Stimulated activated CD4-positive, alpha-beta T cell treated with anti-CD3 and anti-CD28 coated beads, TNF-alpha, amount 100 ng/mL, for 1 hour (primary cell): ENCODE data around the gene GJB1.

Experiments
- DNase-seq, 3 donors: peaks; one replicate each; pipeline ENCODE4 v3.0.0-alpha.2; 2020; ENCODE audit warnings: low read depth in 3 of 3, low spot score in 1 of 3

GJB1 gene

DNA sequence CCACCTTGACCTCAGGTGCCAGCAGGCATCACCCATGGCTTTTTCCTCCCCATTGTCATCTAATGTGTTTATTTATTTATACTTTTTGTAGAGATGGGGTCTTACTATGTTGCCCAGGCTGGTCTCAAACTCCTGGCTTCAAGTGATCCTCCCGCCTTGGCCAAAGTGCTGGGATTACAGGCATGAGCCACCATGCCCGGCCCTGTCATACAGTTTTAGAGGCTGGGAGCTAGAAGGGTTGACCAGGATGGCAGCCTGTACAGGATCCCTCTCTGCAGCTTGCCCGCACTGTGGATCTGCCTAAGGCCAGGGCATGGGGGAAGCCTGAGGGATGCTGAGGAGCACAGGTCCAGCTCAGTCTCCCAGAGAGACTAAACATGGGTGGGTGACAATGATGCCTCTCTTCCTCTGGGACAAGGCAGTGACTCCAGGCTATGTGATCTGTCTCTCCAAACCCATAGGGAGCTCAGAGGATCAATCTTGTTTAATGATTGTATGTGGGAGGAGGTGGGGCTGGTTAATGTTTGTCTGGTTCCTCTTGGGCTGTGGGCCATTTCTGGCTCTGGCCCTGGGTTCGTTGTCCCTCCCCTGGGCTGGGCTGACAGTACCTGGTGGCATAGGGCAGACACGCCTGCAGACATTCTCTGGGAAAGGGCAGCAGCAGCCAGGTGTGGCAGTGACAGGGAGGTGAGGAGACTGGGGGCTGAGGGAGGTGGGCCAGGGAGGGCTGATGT is 8.3 kb upstream of the GJB1 start:
- no peak for DNase-seq

DNA sequence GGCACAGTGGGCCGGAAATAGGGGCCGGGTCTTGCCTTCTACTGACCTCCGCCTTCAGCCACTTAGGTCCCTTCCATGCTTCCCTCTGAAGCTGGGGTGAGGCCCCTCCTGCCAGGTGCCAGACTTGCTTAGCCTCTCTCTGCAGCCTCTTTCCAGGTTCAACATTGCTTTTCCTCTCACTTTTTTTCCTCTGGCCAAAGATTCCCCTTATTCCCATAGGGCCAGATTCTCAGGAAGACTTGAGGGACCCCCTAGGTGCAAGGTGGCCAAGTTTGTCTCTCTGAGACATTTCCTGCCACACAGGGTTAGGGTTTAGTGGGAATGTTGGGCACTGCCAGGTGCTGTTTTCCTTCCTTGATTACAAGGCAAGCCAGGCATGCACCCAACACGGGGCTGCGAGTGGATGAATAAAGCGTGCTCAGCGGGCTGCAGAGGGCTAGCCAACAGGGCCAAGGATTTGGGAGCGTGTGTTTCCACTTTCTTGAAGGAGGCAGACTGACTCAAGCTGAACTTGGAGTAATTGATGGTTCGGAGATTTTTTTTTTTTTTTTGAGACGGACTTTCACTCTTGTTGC is 7.6 kb upstream of the GJB1 start:
- no peak for DNase-seq

DNA sequence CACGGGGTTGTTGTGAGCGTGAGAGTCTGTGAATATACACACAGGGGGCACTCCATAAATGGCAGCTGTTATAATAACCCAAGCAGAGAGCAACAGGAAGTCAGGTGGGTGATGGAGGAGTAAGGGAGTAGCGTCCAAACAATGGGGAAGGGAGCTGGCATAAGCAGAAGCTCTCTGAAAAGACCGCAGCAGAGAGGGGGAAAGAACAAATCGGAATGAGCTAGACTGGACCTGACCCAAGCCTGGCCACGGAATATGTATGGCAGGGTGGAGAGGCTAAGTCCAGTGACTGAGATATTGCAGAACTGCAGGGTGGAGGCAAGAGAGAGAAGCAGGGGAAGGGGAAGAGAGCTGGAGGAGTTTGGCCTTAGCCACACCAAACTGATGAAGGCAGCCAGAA is 6.5 kb upstream of the GJB1 start:
- no peak for DNase-seq

DNA sequence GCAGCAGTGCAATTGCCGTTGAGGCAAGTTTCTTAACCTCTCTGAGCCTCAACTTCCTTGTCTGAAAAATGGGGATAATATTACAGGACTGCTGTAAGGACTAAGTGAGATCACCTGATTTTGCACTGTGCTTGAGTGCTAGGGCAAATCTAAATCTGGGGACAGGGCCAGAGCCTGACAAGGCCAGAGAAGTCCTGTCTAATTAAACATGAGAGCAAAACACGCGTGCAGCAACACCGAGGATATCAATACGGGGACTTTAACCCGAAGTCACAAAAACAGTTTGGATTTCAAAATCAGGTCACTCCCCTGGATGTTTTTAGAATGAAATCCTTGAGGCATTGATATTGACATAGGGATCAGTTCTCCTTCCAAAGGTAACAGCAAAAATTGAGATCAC is 5.7 kb upstream of the GJB1 start:
- DNase-seq, result no peak

DNA sequence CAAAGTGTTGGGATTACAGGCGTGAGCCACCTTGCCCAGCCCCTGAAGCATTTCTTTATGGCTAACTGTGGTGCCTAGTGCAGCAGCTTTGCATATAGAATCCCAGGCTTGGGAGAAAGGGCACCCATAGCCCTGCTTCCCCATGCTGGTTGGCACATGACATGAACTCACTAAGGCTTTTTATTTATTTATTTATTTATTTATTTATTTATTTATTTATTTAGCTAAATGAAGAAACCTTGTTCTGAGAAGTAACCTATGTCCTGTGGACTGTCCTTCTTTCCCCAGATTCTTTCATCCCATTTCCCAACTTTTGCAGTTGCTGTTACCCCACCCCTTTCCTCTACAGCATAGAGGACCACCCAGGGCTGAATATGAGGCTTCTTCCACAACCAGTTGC is 1.9 kb upstream of the GJB1 start:
- DNase-seq, result no peak

DNA sequence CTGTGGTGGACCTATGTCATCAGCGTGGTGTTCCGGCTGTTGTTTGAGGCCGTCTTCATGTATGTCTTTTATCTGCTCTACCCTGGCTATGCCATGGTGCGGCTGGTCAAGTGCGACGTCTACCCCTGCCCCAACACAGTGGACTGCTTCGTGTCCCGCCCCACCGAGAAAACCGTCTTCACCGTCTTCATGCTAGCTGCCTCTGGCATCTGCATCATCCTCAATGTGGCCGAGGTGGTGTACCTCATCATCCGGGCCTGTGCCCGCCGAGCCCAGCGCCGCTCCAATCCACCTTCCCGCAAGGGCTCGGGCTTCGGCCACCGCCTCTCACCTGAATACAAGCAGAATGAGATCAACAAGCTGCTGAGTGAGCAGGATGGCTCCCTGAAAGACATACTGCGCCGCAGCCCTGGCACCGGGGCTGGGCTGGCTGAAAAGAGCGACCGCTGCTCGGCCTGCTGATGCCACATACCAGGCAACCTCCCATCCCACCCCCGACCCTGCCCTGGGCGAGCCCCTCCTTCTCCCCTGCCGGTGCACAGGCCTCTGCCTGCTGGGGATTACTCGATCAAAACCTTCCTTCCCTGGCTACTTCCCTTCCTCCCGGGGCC is 1.2 kb downstream of the GJB1 start:
- DNase-seq, result no peak

DNA sequence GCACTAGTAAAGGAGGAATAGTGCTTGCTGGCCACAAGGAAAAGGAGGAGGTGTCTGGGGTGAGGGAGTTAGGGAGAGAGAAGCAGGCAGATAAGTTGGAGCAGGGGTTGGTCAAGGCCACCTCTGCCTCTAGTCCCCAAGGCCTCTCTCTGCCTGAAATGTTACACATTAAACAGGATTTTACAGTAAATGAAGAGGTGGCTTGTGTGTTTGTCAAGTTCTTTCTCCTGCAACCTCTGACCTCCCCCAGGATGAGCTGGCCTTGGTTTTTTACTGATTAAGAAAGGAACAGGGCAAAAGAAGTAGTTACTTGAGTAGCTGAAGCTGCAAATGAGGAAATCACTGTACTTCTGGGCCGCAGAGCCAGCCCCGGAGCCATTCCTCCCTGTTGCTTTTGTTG is 2.0 kb downstream of the GJB1 start:
- DNase-seq, result no peak

DNA sequence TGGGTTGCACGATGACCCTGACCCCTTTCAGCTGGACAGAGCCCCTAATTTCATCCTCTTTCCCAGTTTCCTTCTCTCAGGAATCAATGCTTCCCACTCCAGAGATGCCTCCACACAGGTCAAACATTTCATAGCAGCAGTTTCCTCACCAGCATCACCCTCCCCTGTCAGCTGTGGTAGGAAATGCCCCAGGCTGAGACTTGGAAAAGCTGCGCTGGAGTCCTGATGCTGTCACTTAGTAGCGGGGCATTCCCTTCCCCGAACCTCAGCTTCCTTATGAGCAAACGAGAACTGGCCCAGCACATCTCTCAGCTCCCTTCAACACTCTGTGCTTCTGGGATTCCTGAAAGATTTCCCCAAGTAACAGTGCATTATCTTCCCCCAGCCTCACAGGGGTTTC is 2.7 kb downstream of the GJB1 start:
- no peak for DNase-seq

DNA sequence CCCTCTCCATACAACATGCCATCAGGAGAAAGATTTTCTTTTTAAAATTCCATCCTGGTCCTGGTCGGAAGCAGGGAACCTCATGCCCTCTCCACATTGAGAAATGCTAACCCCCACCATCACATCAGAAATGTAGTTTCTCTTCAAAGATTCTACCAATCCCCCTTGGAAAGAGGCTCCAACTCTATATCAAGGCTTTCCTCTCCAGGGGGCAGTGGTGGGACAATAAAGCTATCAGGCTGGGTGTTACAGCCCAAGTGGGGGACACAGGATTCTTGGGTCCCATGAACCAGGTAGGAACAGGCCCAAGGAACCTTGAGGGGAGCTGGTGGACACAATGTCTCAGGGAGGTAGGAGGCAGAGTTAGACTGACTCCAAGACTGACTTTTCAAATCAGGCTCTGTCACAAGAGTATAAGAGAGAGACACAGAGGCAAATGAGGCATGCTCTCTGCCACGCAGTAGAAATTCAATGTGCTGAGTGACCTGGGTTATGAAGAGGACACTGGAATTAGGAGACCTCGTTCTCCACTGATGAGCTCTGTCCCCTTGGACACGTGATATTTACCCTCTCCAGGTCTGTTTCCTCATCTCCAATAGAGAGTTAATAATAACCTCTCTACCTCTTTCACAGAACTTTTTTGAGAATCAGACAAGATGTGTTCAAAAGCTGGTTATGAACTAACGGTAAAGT is 4.5 kb downstream of the GJB1 start:
- no peak for DNase-seq

DNA sequence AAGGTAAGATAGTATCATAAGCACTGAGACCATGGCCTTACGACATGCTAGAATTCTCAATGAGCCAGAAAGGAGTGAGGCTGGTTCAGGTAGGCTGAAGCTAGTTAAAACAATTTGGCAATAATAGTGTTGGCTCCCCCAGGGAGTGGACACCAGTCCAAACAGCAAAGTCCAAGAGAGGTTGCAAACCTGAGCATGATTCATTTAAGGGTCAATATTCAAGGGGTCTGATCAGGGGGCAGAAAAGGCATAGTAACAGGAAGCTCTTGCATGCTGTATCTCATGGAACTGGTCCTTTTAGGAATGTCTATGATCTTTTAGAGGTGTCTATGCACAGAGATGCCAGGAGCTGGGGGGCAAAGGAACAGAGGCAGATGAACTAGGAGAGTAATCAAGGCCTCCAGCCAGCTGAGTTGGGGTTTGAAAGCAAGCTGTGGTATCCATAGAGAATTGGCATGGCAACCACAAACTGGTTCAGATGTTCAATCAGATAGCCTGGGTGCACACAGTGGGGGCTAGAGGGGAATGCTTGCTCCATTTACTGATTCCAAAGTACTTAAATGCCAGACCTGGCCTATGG is 5.1 kb downstream of the GJB1 start:
- DNase-seq, result no peak

DNA sequence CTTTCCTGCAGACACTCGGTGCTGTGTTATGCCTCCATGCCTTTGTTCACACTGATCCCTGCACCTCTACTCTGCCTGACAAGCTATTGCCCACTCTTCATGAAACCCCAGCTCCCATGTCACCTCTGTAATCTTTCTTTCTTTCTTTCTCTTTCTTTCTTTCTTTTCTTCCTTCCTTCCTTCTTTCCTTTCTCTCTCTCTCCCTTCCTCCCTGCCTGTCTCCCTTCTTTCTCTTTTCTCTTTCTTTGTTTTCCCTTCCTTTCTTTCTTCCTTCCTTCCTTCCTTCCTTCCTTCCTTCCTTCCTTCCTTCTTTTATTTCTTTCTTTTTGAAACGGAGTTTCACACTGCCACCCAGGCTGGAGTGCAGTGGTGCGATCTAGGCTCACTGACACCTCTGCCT is 12.5 kb downstream of the GJB1 start:
- DNase-seq, result no peak

DNA sequence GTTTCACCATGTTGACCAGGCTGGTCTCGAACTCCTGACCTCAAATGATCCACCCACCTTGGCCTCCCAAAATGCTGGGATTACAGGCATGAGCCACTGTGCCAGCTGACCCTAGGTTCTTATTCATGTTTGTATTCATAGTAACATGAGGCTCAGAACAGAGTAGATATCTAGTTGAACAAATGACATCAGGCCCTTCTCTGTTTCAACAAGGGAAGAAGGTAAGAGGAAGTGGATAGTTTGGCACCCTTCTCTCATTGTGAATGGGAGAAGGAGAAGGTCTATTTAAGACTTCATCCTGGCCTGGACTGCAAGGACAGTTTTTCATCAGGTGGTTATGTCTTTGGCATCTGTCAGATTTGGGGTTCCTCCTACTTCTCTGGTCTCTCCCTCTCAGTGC is 13.8 kb downstream of the GJB1 start:
- DNase-seq, result no peak

DNA sequence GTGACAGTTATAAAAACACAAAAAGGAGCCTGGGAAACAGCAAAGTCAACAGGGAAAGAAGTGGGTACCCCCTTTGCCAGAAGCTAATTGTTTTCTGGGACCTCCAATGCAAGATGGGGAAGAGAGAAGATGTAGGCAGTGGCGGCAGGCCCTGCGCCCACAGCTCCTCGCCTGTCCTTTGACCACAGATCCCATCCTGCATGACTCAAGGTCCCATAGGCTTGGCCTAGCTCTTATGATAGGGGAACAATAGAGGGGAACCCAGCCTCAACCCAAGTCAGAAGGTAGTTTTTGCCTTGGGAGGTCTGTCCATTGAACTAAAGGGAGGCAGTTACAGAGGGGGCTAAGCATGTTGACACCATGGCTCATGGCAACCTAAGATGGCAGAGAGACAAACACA is 16.8 kb downstream of the GJB1 start:
- DNase-seq, result no peak

DNA sequence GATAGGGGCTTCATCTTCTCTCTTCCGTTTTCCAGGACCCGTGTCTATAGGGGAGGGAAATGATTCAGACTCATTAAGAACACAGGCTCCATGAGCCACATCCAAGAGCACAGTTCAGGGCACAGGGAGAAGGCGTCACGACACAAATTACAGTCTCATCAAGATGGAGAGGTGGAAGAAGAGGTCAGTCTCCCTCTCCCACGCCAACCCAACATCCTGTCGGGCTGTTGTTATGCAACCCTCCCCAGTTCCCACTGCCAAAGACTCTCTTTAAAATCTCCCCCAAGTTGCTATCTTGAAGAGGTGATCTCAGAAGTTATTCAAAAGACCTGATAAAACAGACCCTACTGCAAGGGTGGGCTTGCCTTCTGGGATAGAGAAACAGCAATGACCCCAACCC is 18.3 kb downstream of the GJB1 start:
- no peak for DNase-seq

DNA sequence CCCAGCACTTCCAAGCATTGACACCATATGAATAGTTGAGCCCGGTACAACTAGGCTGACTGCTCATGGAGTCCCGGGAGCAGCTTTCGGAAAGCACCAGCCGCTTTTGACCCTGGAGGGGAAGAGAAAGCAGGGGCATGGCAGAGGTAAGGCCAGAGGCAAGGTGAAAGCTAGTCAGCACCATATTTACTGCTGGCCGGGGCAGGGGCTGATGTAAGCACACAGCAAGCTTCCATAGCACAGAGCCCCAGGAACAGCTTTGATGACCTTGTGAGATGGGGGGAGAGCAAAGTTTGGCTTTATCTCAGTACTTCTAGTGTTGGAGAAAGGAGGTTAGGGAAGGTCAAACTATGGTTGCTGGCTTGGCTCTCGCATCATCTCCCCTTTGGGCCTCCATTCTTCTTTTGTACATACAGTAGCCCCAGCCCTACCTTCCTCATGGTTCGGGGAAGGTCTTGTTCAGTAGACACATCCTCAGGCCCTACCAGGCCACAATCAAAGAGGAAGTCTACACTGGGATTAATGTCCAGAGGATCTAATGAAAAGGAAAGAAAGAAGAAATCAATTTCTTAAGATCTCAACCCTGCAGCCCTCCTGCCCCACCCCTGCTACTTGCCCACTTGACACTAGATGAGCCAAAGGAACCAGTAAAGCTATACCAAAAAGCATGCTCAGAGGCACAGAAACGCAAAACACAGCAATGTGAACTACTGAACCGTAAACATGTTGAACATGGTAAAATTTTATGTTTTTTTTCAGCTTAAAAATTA is 21.5 kb downstream of the GJB1 start:
- no peak for DNase-seq

DNA sequence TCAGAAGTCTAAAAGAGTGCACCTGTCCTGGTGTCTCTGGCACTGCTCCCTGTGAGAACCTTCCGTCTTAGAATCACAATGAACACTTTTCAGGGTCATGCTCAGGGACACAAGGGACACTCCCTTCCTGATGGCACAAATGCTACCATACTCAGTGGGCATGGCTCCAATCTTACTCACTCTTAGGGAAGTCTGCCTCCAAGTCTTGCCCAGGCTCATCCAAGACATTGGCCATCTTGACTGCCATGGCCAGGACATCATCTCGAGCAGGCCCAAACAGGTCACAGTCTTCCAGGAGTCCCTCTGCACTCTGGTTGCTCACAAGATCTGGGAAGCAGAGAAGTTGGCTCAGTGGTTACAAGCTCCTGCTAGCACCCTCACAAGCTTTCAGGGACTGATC is 22.1 kb downstream of the GJB1 start:
- no peak for DNase-seq

DNA sequence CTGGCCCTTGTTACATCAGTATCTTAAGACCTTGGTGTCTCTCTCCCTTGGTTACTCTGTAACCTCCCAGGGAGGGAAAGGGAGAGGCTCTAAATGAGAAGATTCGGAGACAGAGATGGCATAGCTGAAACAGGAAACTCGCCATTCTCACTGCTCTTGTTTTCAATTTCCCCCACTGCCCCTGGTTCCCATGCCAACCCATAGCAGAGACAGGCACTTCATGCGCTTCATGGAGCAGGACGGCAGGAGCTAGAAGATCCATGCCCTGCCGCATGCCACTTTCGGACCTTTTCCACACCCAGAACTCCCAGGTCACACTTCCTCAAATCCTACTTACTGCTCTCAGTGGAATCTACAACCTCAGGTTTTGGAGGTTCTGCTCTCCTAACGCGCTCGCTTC is 27.8 kb downstream of the GJB1 start:
- DNase-seq, result no peak

DNA sequence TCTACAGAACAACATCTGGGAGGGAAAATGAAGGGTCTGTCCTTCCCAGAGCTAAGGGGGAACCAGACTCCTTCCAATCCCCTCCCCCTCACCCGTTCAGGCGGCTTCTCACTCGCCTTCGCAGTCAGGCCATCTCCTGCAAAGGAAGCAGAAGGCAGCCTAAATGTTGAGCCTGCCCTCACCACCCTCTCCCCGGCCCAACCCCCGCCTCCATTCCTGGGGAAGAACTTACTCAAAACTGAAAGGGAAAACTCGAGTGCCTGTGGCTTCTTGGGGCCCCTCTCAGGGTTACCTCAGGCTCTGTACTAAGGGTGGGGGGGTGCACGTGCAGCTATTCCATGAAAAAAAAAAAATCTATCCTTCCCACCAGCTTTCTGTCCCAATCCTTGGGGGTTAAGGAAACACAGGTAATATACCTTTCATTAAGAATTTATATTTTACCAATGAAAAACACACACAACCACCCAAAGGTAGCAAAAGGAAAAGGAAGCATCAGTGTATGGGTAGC is 28.5 kb downstream of the GJB1 start:
- DNase-seq, result peak in 1 of 3 donors; percentile 7

DNA sequence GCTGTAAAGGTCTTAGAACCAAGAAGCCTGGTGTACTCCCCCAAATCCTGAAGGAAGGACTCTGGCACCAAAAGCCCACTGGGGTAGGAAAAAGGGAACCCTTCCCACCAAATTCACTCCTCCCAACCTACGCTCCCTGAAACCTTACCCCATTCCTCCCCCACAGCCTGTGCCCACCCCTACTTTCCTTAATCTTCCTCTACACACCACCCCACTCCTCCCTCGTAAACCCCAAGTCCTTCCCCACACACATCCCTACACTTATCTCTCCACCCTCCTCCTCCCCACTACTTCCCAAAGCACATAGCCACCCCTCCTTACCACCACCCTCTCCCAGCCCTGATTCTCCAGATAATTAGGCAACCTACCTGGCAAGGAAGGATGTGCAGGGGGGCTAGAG is 29.2 kb downstream of the GJB1 start:
- no peak for DNase-seq

DNA sequence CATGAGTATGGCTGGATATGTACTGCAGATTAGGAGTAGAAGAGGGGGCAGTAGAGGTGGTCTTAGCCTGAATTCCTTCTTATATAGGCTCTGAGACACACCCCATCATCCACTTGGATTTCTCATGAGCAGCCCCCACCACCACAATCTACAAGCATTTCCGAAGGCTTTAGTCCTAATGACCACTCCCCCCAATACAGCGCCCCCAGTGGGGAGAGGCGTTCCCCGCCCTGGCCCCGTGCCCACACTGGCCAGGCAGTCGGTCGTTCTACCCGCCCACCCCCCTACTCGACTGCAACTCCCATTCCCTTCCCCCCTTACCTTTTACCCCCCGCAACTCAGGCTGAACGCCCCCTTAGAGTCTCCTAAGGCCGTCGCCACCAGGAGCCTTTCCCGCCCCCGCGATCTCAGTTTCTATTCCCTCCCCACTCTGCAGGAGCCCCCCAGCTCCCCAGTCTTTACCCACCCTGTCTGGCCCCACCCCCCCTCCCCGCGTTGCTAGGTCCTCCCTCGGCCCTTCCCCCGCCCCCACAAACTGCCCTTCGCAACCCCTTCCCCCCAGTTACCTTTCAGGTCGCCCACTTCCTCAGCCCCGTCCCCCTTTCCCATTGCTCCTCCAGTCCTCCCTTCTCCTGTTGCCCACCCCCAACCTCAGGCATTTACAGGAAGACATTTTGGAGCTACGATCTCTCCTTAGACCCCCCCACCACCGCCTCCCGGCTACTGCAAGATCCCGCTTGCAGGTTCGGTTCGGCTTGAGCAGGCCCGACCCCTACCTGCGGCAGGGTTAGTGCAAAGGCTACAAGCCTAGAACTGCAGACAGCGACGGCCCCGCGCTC is 30.4 kb downstream of the GJB1 start:
- no peak for DNase-seq
